GM12864 (cell line): ENCODE results near the gene ZNF654.
A peak's percentile ranks its signal among the peaks of the same experiment; 100 is the strongest.

Experiments
- DNase-seq: peaks from one replicate; pipeline ENCODE4 v3.0.0-alpha.2; 2011; ENCODE audit warnings: low read depth
- H3K4me3 ChIP-seq: 2 replicates; pipeline ENCODE4 v1.5.1; 2011; ENCODE audit warnings: mild to moderate bottlenecking, low read depth, low read length, control low read depth
- TF ChIP-seq, protein P1 (sequence below): IDR thresholded peaks from 2 replicates; pipeline ENCODE4 v1.5.1; 2011; ENCODE audit warnings: low read depth, mild to moderate bottlenecking, moderate library complexity, low read length, control low read depth, inconsistent platforms; ENCODE audit errors: missing control alignments

The ZNF654 gene

GRCh38 chr3:88149509-88150362, 90.7 kb downstream of the ZNF654 start, which contains the start of gene C3orf38:
Gene C3orf38 (plus strand): TSS chr3:88149959. CDS start chr3:88150053, 94 bp downstream.
- DNase-seq, result peak; percentile 71
- peak within 1 kb of the TSS; percentile 81 for H3K4me3 ChIP-seq
- TF ChIP-seq, protein P1, sequence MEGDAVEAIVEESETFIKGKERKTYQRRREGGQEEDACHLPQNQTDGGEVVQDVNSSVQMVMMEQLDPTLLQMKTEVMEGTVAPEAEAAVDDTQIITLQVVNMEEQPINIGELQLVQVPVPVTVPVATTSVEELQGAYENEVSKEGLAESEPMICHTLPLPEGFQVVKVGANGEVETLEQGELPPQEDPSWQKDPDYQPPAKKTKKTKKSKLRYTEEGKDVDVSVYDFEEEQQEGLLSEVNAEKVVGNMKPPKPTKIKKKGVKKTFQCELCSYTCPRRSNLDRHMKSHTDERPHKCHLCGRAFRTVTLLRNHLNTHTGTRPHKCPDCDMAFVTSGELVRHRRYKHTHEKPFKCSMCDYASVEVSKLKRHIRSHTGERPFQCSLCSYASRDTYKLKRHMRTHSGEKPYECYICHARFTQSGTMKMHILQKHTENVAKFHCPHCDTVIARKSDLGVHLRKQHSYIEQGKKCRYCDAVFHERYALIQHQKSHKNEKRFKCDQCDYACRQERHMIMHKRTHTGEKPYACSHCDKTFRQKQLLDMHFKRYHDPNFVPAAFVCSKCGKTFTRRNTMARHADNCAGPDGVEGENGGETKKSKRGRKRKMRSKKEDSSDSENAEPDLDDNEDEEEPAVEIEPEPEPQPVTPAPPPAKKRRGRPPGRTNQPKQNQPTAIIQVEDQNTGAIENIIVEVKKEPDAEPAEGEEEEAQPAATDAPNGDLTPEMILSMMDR, result no peak

DNA sequence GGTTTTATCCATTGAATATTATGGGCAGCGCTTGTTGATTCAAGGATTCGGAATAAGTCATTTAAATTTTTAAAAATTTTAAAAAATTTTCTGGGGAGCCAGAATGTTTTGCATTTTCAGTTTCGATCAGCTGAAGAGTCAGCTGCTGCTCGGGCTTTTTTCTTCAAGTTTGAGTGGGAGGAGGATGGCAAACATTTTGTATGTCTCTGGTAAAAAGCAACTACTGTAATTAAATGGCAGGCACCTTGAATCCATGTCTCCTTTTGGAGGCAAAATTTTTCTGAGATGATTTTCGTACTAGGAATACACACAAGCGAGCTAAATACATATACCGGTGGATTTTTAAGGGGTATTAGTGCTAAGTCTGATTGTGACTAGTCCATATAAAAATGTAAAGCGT, 91.3 kb downstream of the ZNF654 start:
- TF ChIP-seq, protein P1, result no peak
- peak overlapping the region; percentile 81 for H3K4me3 ChIP-seq
- DNase-seq, result peak; percentile 46

GRCh38 chr3:88150806-88151205, 91.8 kb downstream of the ZNF654 start:
- TF ChIP-seq, protein P1, result no peak
- H3K4me3 ChIP-seq, result peak overlapping the region; percentile 81
- DNase-seq, result no peak

DNA sequence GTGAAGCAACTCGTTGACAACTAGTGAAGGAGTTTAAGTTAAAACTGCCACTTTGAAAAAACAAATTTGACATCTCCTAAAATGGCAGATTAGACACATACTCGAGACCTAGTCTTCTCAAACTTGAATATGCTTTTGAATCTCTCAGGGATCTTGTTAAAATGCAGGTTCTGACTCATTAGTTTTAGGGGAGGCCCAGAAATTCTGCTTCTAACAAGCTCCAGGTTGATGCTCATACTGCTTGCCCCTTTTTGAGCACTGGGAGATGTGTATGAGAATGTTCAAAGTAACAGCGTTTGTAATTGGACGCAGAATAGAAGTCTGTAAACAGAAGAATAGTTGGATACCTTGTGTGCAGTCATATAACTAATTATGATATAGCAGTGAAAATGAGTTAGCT, 92.3 kb downstream of the ZNF654 start:
- TF ChIP-seq, protein P1, result no peak
- H3K4me3 ChIP-seq, result peak overlapping the region; percentile 81
- DNase-seq, result no peak

GRCh38 chr3:88152841-88153240, 93.8 kb downstream of the ZNF654 start:
- TF ChIP-seq, protein P1, result no peak
- DNase-seq, result no peak
- H3K4me3 ChIP-seq, result peak overlapping the region; percentile 81; the same call in 1 of the 2 replicates

GRCh38 chr3:88166419-88166971, 107.4 kb downstream of the ZNF654 start:
- no peak for DNase-seq
- no peak overlapping the region for H3K4me3 ChIP-seq
- TF ChIP-seq, protein P1, result no peak

DNA sequence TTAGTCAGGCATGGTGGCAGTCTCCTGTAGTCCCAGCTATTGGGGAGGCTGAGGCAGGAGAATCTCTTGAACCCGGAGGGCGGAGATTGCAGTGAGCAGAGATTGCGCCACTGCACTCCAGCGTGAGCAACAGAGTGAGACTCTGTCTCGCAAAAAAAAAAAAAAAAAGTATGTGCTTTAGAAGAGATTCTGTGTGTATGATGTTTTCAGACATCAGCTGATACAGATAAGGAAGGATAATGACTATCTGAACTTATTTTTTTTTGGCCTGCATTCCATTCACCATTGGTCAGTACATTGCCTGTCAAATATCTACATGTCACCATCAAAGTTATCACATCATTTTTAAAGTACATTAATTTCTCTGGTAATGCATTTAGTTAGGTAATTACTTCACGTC, 108.1 kb downstream of the ZNF654 start:
- H3K4me3 ChIP-seq, result no peak overlapping the region
- TF ChIP-seq, protein P1, result no peak
- DNase-seq, result no peak
